SU-DHL-6 (cell line): ENCODE measurements around the gene SMAD6.

Experiments
- H2AFZ ChIP-seq: fragments of 200-600 bp; sonication (generic); 2 replicates; pipeline ENCODE4 v1.6.1; 2014; ENCODE audit warnings: low read depth, mild to moderate bottlenecking, moderate library complexity, mixed read lengths, antibody characterized with exemption, low read length; ENCODE audit not compliant: severe bottlenecking
- H3F3A ChIP-seq: fragments of 200-600 bp; shearing (Covaris generic); 2 replicates; pipeline ENCODE4 v1.6.0; 2016; ENCODE audit warnings: antibody characterized with exemption, mild to moderate bottlenecking; ENCODE audit not compliant: insufficient read depth
- H3K27ac ChIP-seq: fragments of 200-600 bp; sonication (generic); 2 replicates; pipeline ENCODE4 v1.5.1; 2016; ENCODE audit warnings: low read depth, mild to moderate bottlenecking, low read length, moderate library complexity, mixed read lengths
- H3K27me3 ChIP-seq: fragments of 200-600 bp; sonication (generic), shearing (Covaris generic); 2 replicates; pipeline ENCODE4 v1.6.0; 2014; ENCODE audit warnings: mild to moderate bottlenecking, low read length
- H3K36me3 ChIP-seq: fragments of 200-600 bp; sonication (generic); 2 replicates; pipeline ENCODE4 v1.6.1; 2014; ENCODE audit warnings: mild to moderate bottlenecking, low read length, mixed read lengths
- H3K4me2 ChIP-seq: fragments of 300-600, 200-600 bp; shearing (Covaris generic), sonication (generic); 2 replicates; pipeline ENCODE4 v1.6.0; 2014; ENCODE audit warnings: low read length, low read depth, mild to moderate bottlenecking; ENCODE audit not compliant: poor library complexity, severe bottlenecking
- H3K4me3 ChIP-seq: fragments of 200-600 bp; sonication (generic); 2 replicates; pipeline ENCODE4 v1.5.1; 2014; ENCODE audit warnings: antibody characterized with exemption, low read length, mild to moderate bottlenecking, mixed read lengths; ENCODE audit not compliant: insufficient read depth, poor library complexity, severe bottlenecking
- H3K79me2 ChIP-seq: fragments of 200-600 bp; sonication (generic); 2 replicates; pipeline ENCODE4 v1.6.1; 2014; ENCODE audit warnings: mild to moderate bottlenecking, low read length, moderate library complexity; ENCODE audit not compliant: insufficient read depth
- H3K9ac ChIP-seq: fragments of 200-600 bp; sonication (generic); 2 replicates; pipeline ENCODE4 v1.7.0; 2014; ENCODE audit warnings: mild to moderate bottlenecking, low read length
- H3K9me2 ChIP-seq: fragments of 200-600 bp; sonication (generic); replicated peaks from 2 replicates; pipeline ENCODE4 v1.6.1; 2014; ENCODE audit warnings: low read length; ENCODE audit not compliant: insufficient read depth
- H3K9me3 ChIP-seq: fragments of 200-600 bp; sonication (generic); 2 replicates; pipeline ENCODE4 v1.6.1; 2014; ENCODE audit warnings: low read length, mixed read lengths; ENCODE audit not compliant: insufficient read depth
- H4K20me1 ChIP-seq: fragments of 200-600 bp; sonication (generic); 2 replicates; pipeline ENCODE4 v1.6.1; 2014; ENCODE audit warnings: low read depth, mild to moderate bottlenecking, antibody characterized with exemption, low read length, moderate library complexity, mixed read lengths
- EZH2phosphoT487 ChIP-seq: fragments of 200-600 bp; sonication (generic), shearing (Covaris generic); conservative IDR thresholded peaks from 2 replicates; pipeline ENCODE4 v1.6.1; 2018; ENCODE audit warnings: mild to moderate bottlenecking, antibody characterized with exemption, low read length, moderate library complexity, mixed read lengths
- TF ChIP-seq, protein P1 (sequence below): fragments of 200-600 bp; sonication (generic); IDR thresholded peaks from one replicate; pipeline ENCODE4 v1.5.1; 2017; ENCODE audit warnings: antibody characterized with exemption, mild to moderate bottlenecking, low read length, moderate library complexity; ENCODE audit not compliant: insufficient read depth, poor library complexity, severe bottlenecking

The SMAD6 gene

GRCh38 chr15:66663664-66664063 is 38.4 kb upstream of the SMAD6 start:
- no peaks in the 10 kb centered on the region for H3K9me3 ChIP-seq
- H3K4me2 ChIP-seq = no peak overlapping the region
- H2AFZ ChIP-seq = no peak overlapping the region
- no peaks in the 10 kb centered on the region for H3K27me3 ChIP-seq
- no peaks in the 10 kb centered on the region for H4K20me1 ChIP-seq
- H3K4me3 ChIP-seq = no peak overlapping the region
- no peaks in the 10 kb centered on the region for H3K36me3 ChIP-seq
- H3K9me2 ChIP-seq = no peaks in the 10 kb centered on the region
- H3K9ac ChIP-seq = no peak overlapping the region
- no peak for TF ChIP-seq EZH2phosphoT487
- TF ChIP-seq, protein P1, sequence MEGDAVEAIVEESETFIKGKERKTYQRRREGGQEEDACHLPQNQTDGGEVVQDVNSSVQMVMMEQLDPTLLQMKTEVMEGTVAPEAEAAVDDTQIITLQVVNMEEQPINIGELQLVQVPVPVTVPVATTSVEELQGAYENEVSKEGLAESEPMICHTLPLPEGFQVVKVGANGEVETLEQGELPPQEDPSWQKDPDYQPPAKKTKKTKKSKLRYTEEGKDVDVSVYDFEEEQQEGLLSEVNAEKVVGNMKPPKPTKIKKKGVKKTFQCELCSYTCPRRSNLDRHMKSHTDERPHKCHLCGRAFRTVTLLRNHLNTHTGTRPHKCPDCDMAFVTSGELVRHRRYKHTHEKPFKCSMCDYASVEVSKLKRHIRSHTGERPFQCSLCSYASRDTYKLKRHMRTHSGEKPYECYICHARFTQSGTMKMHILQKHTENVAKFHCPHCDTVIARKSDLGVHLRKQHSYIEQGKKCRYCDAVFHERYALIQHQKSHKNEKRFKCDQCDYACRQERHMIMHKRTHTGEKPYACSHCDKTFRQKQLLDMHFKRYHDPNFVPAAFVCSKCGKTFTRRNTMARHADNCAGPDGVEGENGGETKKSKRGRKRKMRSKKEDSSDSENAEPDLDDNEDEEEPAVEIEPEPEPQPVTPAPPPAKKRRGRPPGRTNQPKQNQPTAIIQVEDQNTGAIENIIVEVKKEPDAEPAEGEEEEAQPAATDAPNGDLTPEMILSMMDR = no peak
- no peaks in the 10 kb centered on the region for H3K79me2 ChIP-seq
- no peaks in the 10 kb centered on the region for H3F3A ChIP-seq
- no peak overlapping the region for H3K27ac ChIP-seq

- Histone ChIP-seq H3K79me2 (no peaks in the 10 kb centered on the region), H3K27ac (no peak overlapping the region), H3K9me2 (no peaks in the 10 kb centered on the region), H3F3A (no peaks in the 10 kb centered on the region), H3K4me2 (no peak overlapping the region), H3K9me3 (no peaks in the 10 kb centered on the region), H3K4me3 (no peak overlapping the region), H3K9ac (no peak overlapping the region), H3K36me3 (no peaks in the 10 kb centered on the region), H2AFZ (no peak overlapping the region), H4K20me1 (no peaks in the 10 kb centered on the region), H3K27me3 (no peaks in the 10 kb centered on the region)
- TF ChIP-seq, protein P1 = no peak
- TF ChIP-seq EZH2phosphoT487 = no peak
Observed at GRCh38 chr15:66670175-66670574, 31.9 kb upstream of the SMAD6 start.

DNA sequence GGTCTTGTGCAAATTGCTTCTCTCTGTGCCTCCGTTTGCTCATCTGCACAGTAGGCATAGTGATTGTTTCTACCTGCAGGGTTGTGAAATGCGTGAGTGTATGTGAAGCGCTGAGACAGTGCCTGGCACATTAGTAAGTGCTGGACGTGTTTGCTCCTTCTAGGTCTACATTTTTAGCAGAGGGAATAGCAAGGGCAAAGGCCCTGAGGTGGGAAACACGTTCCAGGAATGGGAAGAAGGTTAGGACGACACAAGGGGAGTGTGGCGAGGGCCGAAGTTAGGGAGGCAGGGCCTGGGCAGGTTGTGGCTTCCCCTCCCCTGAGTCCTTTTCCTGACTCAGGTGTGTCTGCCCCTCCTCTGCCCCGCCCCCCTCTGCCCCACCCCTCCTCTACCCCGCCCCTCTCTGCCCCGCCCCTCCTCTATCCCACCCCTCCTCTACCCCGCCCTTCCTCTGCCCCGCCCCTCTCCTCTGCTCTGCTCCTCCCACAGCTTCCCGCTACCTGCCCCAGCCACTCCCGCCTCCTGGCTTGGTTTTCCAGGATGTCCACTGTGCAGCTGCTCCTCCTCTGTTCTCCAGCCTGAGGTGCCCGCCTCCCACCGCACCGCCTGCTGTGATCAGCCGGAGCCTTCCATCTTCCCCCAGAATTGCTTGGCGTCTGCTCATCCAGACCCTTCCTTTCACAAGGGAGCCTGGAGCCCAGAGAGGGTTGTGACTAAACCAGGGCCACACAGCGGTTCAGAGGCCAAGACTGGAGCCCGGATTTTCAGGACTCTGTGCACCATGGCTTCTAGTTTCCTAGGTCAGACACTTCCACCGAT is 31.1 kb upstream of the SMAD6 start:
- Histone ChIP-seq H2AFZ (no peak overlapping the region), H3K4me2 (no peak overlapping the region), H3K9me2 (no peaks in the 10 kb centered on the region), H3K36me3 (no peaks in the 10 kb centered on the region), H3K27ac (no peak overlapping the region), H3K9ac (no peak overlapping the region), H3K79me2 (no peaks in the 10 kb centered on the region), H3K9me3 (no peaks in the 10 kb centered on the region), H3F3A (no peaks in the 10 kb centered on the region), H4K20me1 (no peaks in the 10 kb centered on the region), H3K4me3 (no peak overlapping the region), H3K27me3 (no peaks in the 10 kb centered on the region)
- TF ChIP-seq, protein P1 = no peak
- TF ChIP-seq EZH2phosphoT487 = no peak
